Activated naive CD8-positive, alpha-beta T cell (primary cell): ENCODE results near the gene TSPAN16.

Experiments
- H3K27ac Mint-ChIP-seq: one replicate; pipeline ENCODE4 v1.8.0; 2021; ENCODE audit warnings: mixed read lengths
- H3K27me3 Mint-ChIP-seq: one replicate; pipeline ENCODE4 v1.8.0; 2021; ENCODE audit warnings: mixed read lengths
- H3K36me3 Mint-ChIP-seq: one replicate; pipeline ENCODE4 v1.8.0; 2021; ENCODE audit warnings: mixed read lengths
- H3K4me1 Mint-ChIP-seq: one replicate; pipeline ENCODE4 v1.8.0; 2021; ENCODE audit warnings: low read depth, mixed read lengths
- H3K4me3 Mint-ChIP-seq: one replicate; pipeline ENCODE4 v1.8.0; 2021; ENCODE audit warnings: mild to moderate bottlenecking, mixed read lengths
- H3K9me3 Mint-ChIP-seq: one replicate; pipeline ENCODE4 v1.8.0; 2021; ENCODE audit warnings: low read depth, mixed read lengths

Gene TSPAN16

DNA sequence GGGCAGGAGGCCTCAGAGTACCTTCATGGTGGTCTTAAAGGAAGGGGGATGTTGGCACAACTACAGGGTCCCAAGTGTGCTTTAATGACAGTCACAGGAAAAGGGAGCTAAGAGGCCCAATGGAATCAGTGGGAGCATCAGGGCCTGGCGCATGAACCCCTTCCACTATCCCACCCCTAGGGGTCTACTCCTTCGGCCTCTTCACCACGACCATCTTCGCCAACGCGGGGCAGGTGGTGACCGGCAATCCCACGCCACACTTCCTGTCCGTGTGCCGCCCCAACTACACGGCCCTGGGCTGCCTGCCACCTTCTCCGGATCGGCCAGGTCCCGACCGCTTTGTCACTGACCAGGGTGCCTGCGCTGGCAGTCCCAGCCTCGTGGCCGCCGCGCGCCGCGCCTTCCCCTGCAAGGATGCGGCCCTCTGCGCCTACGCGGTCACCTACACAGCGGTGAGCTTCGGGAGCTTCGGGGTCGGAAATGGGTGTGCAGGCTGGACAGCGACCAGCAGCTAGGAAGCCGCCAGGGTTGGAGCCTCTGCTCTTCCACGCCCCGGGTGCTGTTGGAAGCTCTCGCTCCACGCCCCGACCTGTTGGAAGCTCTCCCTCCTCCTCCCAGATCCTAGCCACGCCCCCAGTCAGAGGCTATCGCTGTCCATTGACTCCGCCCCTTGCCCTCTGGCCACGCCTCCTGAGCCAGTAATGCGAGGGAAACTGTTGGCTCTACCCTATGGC is 65.2 kb downstream of the TSPAN16 start:
- Mint-ChIP-seq H3K36me3 (peaks cover 2% of the 10 kb centered on the region), H3K4me3 (no peak overlapping the region), H3K4me1 (peaks cover 3% of the 10 kb centered on the region), H3K9me3 (no peaks in the 10 kb centered on the region), H3K27ac (no peak overlapping the region), H3K27me3 (peaks cover 2% of the 10 kb centered on the region)

- Mint-ChIP-seq H3K4me3 (no peak overlapping the region), H3K27ac (no peak overlapping the region), H3K27me3 (no peaks in the 10 kb centered on the region), H3K36me3 (peaks cover 2% of the 10 kb centered on the region), H3K4me1 (no peaks in the 10 kb centered on the region), H3K9me3 (no peaks in the 10 kb centered on the region)
Observed at GRCh38 chr19:11361771-11362731, 66.1 kb downstream of the TSPAN16 start.

DNA sequence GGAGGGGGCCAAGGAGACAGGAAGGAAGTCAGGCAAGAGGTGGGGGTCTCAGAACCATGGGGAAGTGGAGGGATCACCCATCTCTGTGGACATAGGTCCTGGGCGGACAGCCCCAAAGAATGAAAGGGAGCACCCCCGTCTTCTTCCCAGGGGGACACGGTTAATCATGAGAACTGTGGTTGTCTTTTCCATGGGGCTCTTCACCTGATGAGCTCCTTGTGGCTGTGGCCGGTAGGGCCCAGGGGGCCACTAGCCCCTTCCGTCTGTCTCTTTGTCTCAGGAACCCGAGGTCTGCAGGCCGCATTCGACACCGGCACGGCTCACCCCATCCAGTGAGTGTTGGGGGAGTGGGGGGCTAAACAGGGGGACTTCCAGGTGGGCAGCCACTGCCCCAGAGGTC is 67.9 kb downstream of the TSPAN16 start:
- no peaks in the 10 kb centered on the region for H3K27me3 Mint-ChIP-seq
- peaks cover 2% of the 10 kb centered on the region for H3K36me3 Mint-ChIP-seq
- H3K4me1 Mint-ChIP-seq, result no peaks in the 10 kb centered on the region
- no peak overlapping the region for H3K27ac Mint-ChIP-seq
- no peak overlapping the region for H3K4me3 Mint-ChIP-seq
- H3K9me3 Mint-ChIP-seq, result no peaks in the 10 kb centered on the region

- H3K9me3 Mint-ChIP-seq, result no peaks in the 10 kb centered on the region
- no peaks in the 10 kb centered on the region for H3K27me3 Mint-ChIP-seq
- no peak overlapping the region for H3K4me3 Mint-ChIP-seq
- H3K4me1 Mint-ChIP-seq, result no peaks in the 10 kb centered on the region
- peaks cover 6% of the 10 kb centered on the region for H3K36me3 Mint-ChIP-seq
- H3K27ac Mint-ChIP-seq, result no peak overlapping the region
Observed at GRCh38 chr19:11364296-11364904, 68.4 kb downstream of the TSPAN16 start.

- H3K4me1 Mint-ChIP-seq, result no peaks in the 10 kb centered on the region
- H3K36me3 Mint-ChIP-seq, result peaks cover 8% of the 10 kb centered on the region
- H3K9me3 Mint-ChIP-seq, result no peaks in the 10 kb centered on the region
- H3K27me3 Mint-ChIP-seq, result no peaks in the 10 kb centered on the region
- no peak overlapping the region for H3K4me3 Mint-ChIP-seq
- no peak overlapping the region for H3K27ac Mint-ChIP-seq
Observed at GRCh38 chr19:11364935-11365334, 69.0 kb downstream of the TSPAN16 start.
